Measurements from ENCODE around the gene TSHZ2.

TSHZ2 gene

GRCh38 chr20:53379014-53379832, 407.1 kb downstream of the TSHZ2 start:
- TF ChIP-seq FOXM1 (IDR thresholded peaks at IDR 0.05; ENCODE audit: borderline replicate concordance, low read depth) (no peak), CEBPB (IDR thresholded peaks at IDR 0.05) (no peak)

- TF ChIP-seq EP300 (IDR thresholded peaks at IDR 0.05; ENCODE audit: borderline replicate concordance) (no peak), MAX (IDR thresholded peaks at IDR 0.05) (no peak), TAF1 (IDR thresholded peaks at IDR 0.05; ENCODE audit: low read depth) (no peak), TCF12 (IDR thresholded peaks at IDR 0.05; ENCODE audit: low read depth) (no peak), TEAD4 (IDR thresholded peaks at IDR 0.05) (no peak), ZBTB7A (IDR thresholded peaks at IDR 0.05; ENCODE audit: low read depth) (no peak)
Measured at GRCh38 chr20:53379833-53380120, 407.6 kb downstream of the TSHZ2 start.

- TF ChIP-seq YY1 (IDR thresholded peaks at IDR 0.05; ENCODE audit: low read depth), result no peak
- TF ChIP-seq RAD21 (IDR thresholded peaks at IDR 0.05; ENCODE audit: low read depth), result no peak
- TF ChIP-seq REST (IDR thresholded peaks at IDR 0.05; ENCODE audit: low read depth), result no peak
- TF ChIP-seq FOXM1 (IDR thresholded peaks at IDR 0.05; ENCODE audit: borderline replicate concordance, low read depth), result no peak
- no peak for TF ChIP-seq NFIC (IDR thresholded peaks at IDR 0.05)
- TF ChIP-seq CEBPB (IDR thresholded peaks at IDR 0.05), result no peak
- no peak for TF ChIP-seq CREB1 (IDR thresholded peaks at IDR 0.05; ENCODE audit: low read depth)
- TF ChIP-seq EGR1 (IDR thresholded peaks at IDR 0.05), result no peak
- no peak for TF ChIP-seq ZBTB7A (IDR thresholded peaks at IDR 0.05; ENCODE audit: low read depth)
- no peak for TF ChIP-seq USF1 (IDR thresholded peaks at IDR 0.05)
Measured at GRCh38 chr20:53381568-53382262, 409.6 kb downstream of the TSHZ2 start.

GRCh38 chr20:53382263-53382844, 410.2 kb downstream of the TSHZ2 start:
- TF ChIP-seq EP300 (IDR thresholded peaks at IDR 0.05; ENCODE audit: borderline replicate concordance) (no peak), EGR1 (IDR thresholded peaks at IDR 0.05) (no peak), USF1 (IDR thresholded peaks at IDR 0.05) (no peak), CREB1 (IDR thresholded peaks at IDR 0.05; ENCODE audit: low read depth) (no peak), REST (IDR thresholded peaks at IDR 0.05; ENCODE audit: low read depth) (no peak), FOXM1 (IDR thresholded peaks at IDR 0.05; ENCODE audit: borderline replicate concordance, low read depth) (no peak), CEBPB (IDR thresholded peaks at IDR 0.05) (no peak), MAX (IDR thresholded peaks at IDR 0.05) (no peak), ZBTB7A (IDR thresholded peaks at IDR 0.05; ENCODE audit: low read depth) (no peak), TCF12 (IDR thresholded peaks at IDR 0.05; ENCODE audit: low read depth) (no peak)

- no peak for TF ChIP-seq YY1 (IDR thresholded peaks at IDR 0.05; ENCODE audit: low read depth)
- no peak for TF ChIP-seq EGR1 (IDR thresholded peaks at IDR 0.05)
- no peak for TF ChIP-seq MAX (IDR thresholded peaks at IDR 0.05)
- TF ChIP-seq TCF12 (IDR thresholded peaks at IDR 0.05; ENCODE audit: low read depth), result no peak
- TF ChIP-seq CREB1 (IDR thresholded peaks at IDR 0.05; ENCODE audit: low read depth), result no peak
- TF ChIP-seq TAF1 (IDR thresholded peaks at IDR 0.05; ENCODE audit: low read depth), result no peak
- no peak for TF ChIP-seq REST (IDR thresholded peaks at IDR 0.05; ENCODE audit: low read depth)
- no peak for TF ChIP-seq EP300 (IDR thresholded peaks at IDR 0.05; ENCODE audit: borderline replicate concordance)
- TF ChIP-seq CEBPB (IDR thresholded peaks at IDR 0.05), result no peak
- no peak for TF ChIP-seq NFIC (IDR thresholded peaks at IDR 0.05)
Measured at GRCh38 chr20:53383916-53384315, 411.8 kb downstream of the TSHZ2 start.

Data from Ishikawa (cell line).